Limb (tissue), 2 donors: ENCODE results near the gene GLYAT.
"Not testable (repeated sequence)": the region's sequence is repeated elsewhere in the genome, so short reads cannot be mapped to it uniquely, and the experiment has no call there.

ENCODE experiments used
- DNase-seq, 2 donors: peaks; one replicate each; pipeline ENCODE4 v3.0.0-alpha.2; 2016; ENCODE audit errors: extremely low spot score in 2 of 2

Gene GLYAT

GRCh38 chr11:58677536-58677935, 54.2 kb downstream of the GLYAT start:
- DNase-seq = not testable (repeated sequence)

- DNase-seq = no peak
Measured at GRCh38 chr11:58676563-58677135, 55.1 kb downstream of the GLYAT start.

- peak; percentile 43 to 70 for DNase-seq
Measured at GRCh38 chr11:58675334-58676155, 56.2 kb downstream of the GLYAT start.

- no peak for DNase-seq
Measured at GRCh38 chr11:58674609-58675008, 57.1 kb downstream of the GLYAT start.

GRCh38 chr11:58671983-58672633, 59.6 kb downstream of the GLYAT start:
- DNase-seq = no peak

- no peak for DNase-seq
Measured at GRCh38 chr11:58659910-58660570, 71.7 kb downstream of the GLYAT start.

- no peak for DNase-seq
Measured at GRCh38 chr11:58659404-58659803, 72.3 kb downstream of the GLYAT start.
